Measurements from ENCODE around the gene GPR156. TPM values are rescaled to one million over a fixed set of nuclear protein-coding genes. Genes with fewer than 3 reads are reported as not detected.

GPR156 gene
- total RNA-seq, 1 experiment from 2014 or later, result 0.15 TPM

- Histone ChIP-seq H3K4me3 (replicated peaks in 1 of 2; ENCODE audit: low read depth in 1 of 2, low read length in 2 of 2) (no peak overlapping the region), H3K4me1 (ENCODE audit: control insufficient read depth in 1 of 2, insufficient read depth in 2 of 2, low read length in 2 of 2) (no peaks in the 10 kb centered on the region), H3K9me3 (ENCODE audit: control insufficient read depth in 1 of 2, insufficient read depth in 1 of 2, low read depth in 1 of 2, low read length in 2 of 2) (no peaks in the 10 kb centered on the region), H3K4me2 (ENCODE audit: low read length) (no peak overlapping the region), H3K27me3 (ENCODE audit: insufficient read depth, low read length) (no peaks in the 10 kb centered on the region), H3K9ac (ENCODE audit: low read length) (no peak overlapping the region), H3K9me2 (ENCODE audit: insufficient read depth) (no peaks in the 10 kb centered on the region), H3K36me3 (ENCODE audit: control insufficient read depth in 1 of 2, insufficient read depth in 2 of 2, low read length in 2 of 2) (no peaks in the 10 kb centered on the region), H4K20me1 (ENCODE audit: insufficient read depth) (no peaks in the 10 kb centered on the region), H2AFZ (ENCODE audit: low read depth, low read length, poor library complexity, severe bottlenecking) (no peak overlapping the region), H3K27ac (ENCODE audit: low read depth, low read length) (no peak overlapping the region), H3K79me2 (ENCODE audit: insufficient read depth, low read length) (no peaks in the 10 kb centered on the region)
- CTCF ChIA-PET, result no interaction called here
- RAD21 ChIA-PET (ENCODE audit: low non-redundant PET in 1 of 2, low total read pairs in 2 of 2, uncharacterized antibody in 2 of 2, unreplicated experiment in 2 of 2), result no interaction called here
- no peak for DNase-seq (ENCODE audit: low read depth, low spot score)
- TF ChIP-seq SP1 (IDR thresholded peaks at IDR 0.05; ENCODE audit: low read depth) (no peak), REST (IDR thresholded peaks at IDR 0.05; ENCODE audit: low read depth) (no peak), RAD21 (IDR thresholded peaks at IDR 0.05; ENCODE audit: low read depth) (no peak), POLR2A (IDR thresholded peaks at IDR 0.05; ENCODE audit: borderline replicate concordance, extremely low read depth, insufficient read depth, insufficient read length) (no peak), SRF (IDR thresholded peaks at IDR 0.05; ENCODE audit: low read depth) (no peak), SIN3A (IDR thresholded peaks at IDR 0.05; ENCODE audit: low read depth) (no peak), TCF7L2 (IDR thresholded peaks at IDR 0.05; ENCODE audit: borderline replicate concordance, extremely low read depth, insufficient read depth, insufficient read length) (no peak), MAX (IDR thresholded peaks at IDR 0.05) (no peak), CBX3 (IDR thresholded peaks at IDR 0.05; ENCODE audit: low read depth) (no peak), EGR1 (IDR thresholded peaks at IDR 0.05; ENCODE audit: low read depth) (no peak), JUND (IDR thresholded peaks at IDR 0.05) (no peak), YY1 (IDR thresholded peaks at IDR 0.05; ENCODE audit: extremely low read depth, insufficient replicate concordance, low read depth, low read length) (no peak), ATF3 (IDR thresholded peaks at IDR 0.05) (no peak), CEBPB (IDR thresholded peaks at IDR 0.05; ENCODE audit: low read depth) (no peak), ZFX (IDR thresholded peaks at IDR 0.05) (no peak)
- no TSS peak for BruUV-seq (replicated peaks)
- POLR2A ChIA-PET, result no interaction called here
- ATAC-seq, result no peak
- intact Hi-C loops (cut with micrococcal nuclease), result no loop called here
These were observed 1.4 kb upstream of the GPR156 start for GRCh38 chr3:120286465-120286864.
